Smooth muscle cell of trachea (primary cell): ENCODE results near the gene LXN. TPM values are rescaled to one million over a fixed set of nuclear protein-coding genes. Genes with fewer than 3 reads are reported as not detected.

Source experiments
- total RNA-seq: library from RNA; depleted of rRNA; stranded (reverse); fragments of >200 nt; gene quantifications from 2 replicates; pipeline ENCODE4 v1.2.1, GENCODE V29; 2014

Gene LXN, protein sequence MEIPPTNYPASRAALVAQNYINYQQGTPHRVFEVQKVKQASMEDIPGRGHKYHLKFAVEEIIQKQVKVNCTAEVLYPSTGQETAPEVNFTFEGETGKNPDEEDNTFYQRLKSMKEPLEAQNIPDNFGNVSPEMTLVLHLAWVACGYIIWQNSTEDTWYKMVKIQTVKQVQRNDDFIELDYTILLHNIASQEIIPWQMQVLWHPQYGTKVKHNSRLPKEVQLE
- 160 and 200 TPM in 2 replicates for total RNA-seq

DNA sequence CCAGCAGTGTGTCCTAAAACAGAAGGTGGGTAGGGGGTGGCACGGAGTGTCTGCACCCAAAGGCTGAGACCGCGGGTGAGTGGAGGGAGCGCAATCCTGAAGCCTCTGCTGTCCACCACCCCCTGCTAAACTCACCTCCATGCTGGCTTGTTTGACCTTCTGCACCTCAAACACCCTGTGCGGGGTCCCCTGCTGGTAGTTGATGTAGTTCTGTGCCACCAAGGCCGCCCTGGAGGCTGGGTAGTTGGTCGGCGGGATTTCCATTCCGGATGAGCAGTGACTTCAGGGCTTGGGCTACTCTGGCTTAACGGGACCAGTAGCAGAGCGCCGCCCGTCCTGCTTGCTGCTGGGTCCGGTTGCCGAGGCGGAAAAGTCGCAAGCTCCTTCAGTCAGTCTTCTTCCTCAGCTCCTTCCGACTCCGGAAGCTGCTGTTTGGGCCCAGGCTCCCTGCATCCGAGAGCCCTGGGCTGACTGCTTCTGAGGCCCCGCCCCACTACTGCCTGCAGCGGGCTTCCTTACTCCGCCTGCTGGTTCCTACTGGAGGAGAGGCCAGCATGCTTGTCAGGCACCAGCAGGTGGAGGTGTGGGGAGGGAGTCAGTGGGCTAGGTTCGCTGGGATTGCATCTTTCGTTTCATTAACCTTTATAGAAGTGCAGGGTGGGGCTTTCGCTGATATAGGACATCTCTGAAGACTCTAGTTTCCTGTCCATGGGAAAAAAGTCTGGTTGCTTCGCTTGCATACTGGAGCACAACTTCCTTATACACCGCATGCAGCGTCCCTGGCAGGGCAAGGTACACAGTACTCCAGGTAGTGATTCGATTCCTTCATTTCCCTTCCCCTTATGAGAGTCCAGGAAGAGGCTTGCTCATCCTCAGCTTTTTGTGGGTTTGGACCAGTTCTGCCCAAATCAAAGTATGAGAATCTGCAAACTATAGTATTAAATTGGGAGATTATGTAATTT, at the start of gene LXN:
Gene LXN, minus strand, starts transcription at position 434 of the 962 bp plus-strand sequence. Its CDS starts 170 bp downstream, at position 264.

DNA sequence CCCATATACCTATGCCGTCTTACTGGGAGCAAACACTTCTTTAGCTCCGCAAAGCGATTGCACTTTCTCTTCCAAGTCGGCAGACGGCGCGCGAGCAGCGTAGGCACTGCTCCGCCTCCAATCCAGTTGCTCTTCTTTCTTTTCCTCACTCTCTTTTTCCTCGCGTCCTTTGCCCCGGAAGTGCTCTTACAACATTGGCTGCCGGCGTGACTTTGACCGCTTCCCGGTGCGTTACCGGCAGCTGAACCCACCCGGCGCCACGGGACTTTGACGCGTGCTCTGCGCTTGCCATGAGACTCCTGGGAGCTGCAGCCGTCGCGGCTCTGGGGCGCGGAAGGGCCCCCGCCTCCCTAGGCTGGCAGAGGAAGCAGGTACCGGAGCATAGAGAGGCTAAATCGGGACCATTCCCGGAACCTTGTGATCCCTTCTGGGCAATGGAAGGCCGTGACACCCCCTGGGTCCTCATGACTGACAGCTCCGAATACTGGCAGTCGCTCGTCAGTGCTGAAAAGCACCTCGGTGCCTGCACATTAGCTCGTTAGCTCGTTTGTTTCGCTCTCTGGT, 28.0 kb downstream of the LXN start, which contains the start of gene GFM1:
Gene GFM1, plus strand, starts transcription at position 183 of the 564 bp plus-strand sequence. Its CDS starts 108 bp downstream, at position 291.

Other genes with a start within 250 kb of the LXN start
- 11.9 and 12.7 TPM in 2 replicates for gene MLF1, start 101.5 kb downstream of the LXN start, total RNA-seq
- 36.4 and 52.8 TPM in 2 replicates for gene GFM1, start 28.1 kb downstream of the LXN start, total RNA-seq
- 48.3 and 232 TPM in 2 replicates for gene RARRES1, start 59.8 kb upstream of the LXN start, total RNA-seq
- 140 and 195 TPM in 2 replicates for gene MFSD1, start 129.4 kb upstream of the LXN start, total RNA-seq